Gastroesophageal sphincter (tissue), 4 donors: ENCODE measurements around the gene CAPRIN2. TPM values are rescaled to one million over a fixed set of nuclear protein-coding genes. Genes with fewer than 3 reads are reported as not detected.
A peak's percentile ranks its signal among the peaks of the same experiment; 100 is the strongest.

Experiments
- ATAC-seq: fragments of 150-250 bp; one replicate; pipeline ENCODE4 v1.9.1; 2016; ENCODE audit warnings: mild to moderate bottlenecking, moderate library complexity
- H3K27ac ChIP-seq, 4 donors: fragments of 200-600 bp; sonication (generic) in 3 of 4; 1 replicate in 3 of 4; 2 replicates in 1 of 4; pipeline ENCODE4 v1.5.1; 2016 to 2019
- H3K27me3 ChIP-seq: fragments of 200-600 bp; sonication (generic); one replicate; pipeline ENCODE4 v1.5.1; 2019
- H3K36me3 ChIP-seq, 2 donors: fragments of 200-600 bp; sonication (generic); one replicate each; pipeline ENCODE4 v1.5.1; 2019; ENCODE audit warnings: control low read depth in 1 of 2
- H3K4me1 ChIP-seq, 3 donors: fragments of 200-600 bp; sonication (generic); 1 replicate in 2 of 3; 2 replicates in 1 of 3; pipeline ENCODE4 v1.5.1; 2016 to 2019; ENCODE audit warnings: control low read depth in 2 of 3
- H3K4me3 ChIP-seq, 2 donors: fragments of 200-600 bp; sonication (generic); one replicate each; pipeline ENCODE4 v1.5.1; 2019; ENCODE audit warnings: mild to moderate bottlenecking in 1 of 2, moderate library complexity in 1 of 2
- H3K9me3 ChIP-seq, 3 donors: fragments of 200-600 bp; sonication (generic); one replicate each; pipeline ENCODE4 v1.5.1; 2017 to 2019; ENCODE audit warnings: control low read depth in 2 of 3
- EP300 ChIP-seq: sonication (generic); formaldehyde crosslinking; IDR thresholded peaks from one replicate; pipeline ENCODE4 v1.6.1; 2017; ENCODE audit warnings: antibody characterized with exemption, mild to moderate bottlenecking
- POLR2A ChIP-seq, 2 donors: fragments of 450-650 bp; IDR thresholded peaks; one replicate each; pipeline ENCODE4 v1.6.1; 2017; ENCODE audit warnings: antibody characterized with exemption in 2 of 2, mild to moderate bottlenecking in 2 of 2, moderate library complexity in 1 of 2
- POLR2AphosphoS5 ChIP-seq: sonication (generic); formaldehyde crosslinking; IDR thresholded peaks from one replicate; pipeline ENCODE4 v1.6.1; 2017; ENCODE audit warnings: antibody characterized with exemption
- WGBS, 2 donors: methylation state at CpG; one replicate each; pipeline ENCODE4 v1.1.5; 2018; ENCODE audit warnings: low coverage in 1 of 2; 5-methylcytosine and 5-hydroxymethylcytosine counted together
- total RNA-seq, 4 donors: library from RNA; depleted of rRNA; stranded (reverse); fragments of >200 nt; gene quantifications; one replicate each; pipeline ENCODE4 v1.1.0, GENCODE V29; 2016
- TF ChIP-seq, protein P1 (sequence below), 4 experiments: fragments of 200-600 bp in 2 of 4; fragments of 450-650 bp in 2 of 4; sonication (generic) in 1 of 4; IDR thresholded peaks; one replicate each; pipeline ENCODE4 v1.5.1; 2017 to 2019; ENCODE audit warnings: antibody characterized with exemption in 4 of 4, mild to moderate bottlenecking in 2 of 4, moderate library complexity in 2 of 4

Gene CAPRIN2
- total RNA-seq, 4 donors from 2014 or later, result 20.5 to 38.3 (median 27.8) TPM

DNA sequence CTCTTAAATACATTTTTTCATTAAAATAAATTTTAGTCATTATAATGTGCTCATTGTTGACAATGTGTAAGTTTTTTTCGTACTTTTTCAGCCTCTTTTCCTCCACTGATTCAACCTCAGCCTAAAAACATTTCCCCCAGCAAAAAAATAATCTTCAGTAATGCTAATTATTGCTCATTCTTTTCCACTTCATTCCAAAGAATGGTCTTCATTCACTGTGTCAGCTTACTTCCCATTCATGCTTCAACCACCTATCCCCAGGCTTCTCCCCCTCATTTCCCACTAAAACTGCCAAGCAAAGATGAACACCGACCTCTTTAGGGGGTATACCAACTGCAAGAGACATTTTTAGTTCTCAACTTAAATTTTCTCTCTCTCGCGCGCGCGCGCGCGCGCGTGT, 56.4 kb downstream of the CAPRIN2 start:
- Histone ChIP-seq H3K4me1 (peaks cover 4 to 23% (median 17%) of the 10 kb centered on the region in 3 donors), H3K27ac (no peak overlapping the region), H3K27me3 (no peaks in the 10 kb centered on the region), H3K36me3 (no peaks in the 10 kb centered on the region), H3K4me3 (no peak overlapping the region), H3K9me3 (no peaks in the 10 kb centered on the region)
- TF ChIP-seq EP300, result no peak
- TF ChIP-seq, protein P1, sequence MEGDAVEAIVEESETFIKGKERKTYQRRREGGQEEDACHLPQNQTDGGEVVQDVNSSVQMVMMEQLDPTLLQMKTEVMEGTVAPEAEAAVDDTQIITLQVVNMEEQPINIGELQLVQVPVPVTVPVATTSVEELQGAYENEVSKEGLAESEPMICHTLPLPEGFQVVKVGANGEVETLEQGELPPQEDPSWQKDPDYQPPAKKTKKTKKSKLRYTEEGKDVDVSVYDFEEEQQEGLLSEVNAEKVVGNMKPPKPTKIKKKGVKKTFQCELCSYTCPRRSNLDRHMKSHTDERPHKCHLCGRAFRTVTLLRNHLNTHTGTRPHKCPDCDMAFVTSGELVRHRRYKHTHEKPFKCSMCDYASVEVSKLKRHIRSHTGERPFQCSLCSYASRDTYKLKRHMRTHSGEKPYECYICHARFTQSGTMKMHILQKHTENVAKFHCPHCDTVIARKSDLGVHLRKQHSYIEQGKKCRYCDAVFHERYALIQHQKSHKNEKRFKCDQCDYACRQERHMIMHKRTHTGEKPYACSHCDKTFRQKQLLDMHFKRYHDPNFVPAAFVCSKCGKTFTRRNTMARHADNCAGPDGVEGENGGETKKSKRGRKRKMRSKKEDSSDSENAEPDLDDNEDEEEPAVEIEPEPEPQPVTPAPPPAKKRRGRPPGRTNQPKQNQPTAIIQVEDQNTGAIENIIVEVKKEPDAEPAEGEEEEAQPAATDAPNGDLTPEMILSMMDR (IDR thresholded peaks at IDR 0.05), result no peak
- TF ChIP-seq POLR2AphosphoS5, result no peak
- TF ChIP-seq POLR2A (IDR thresholded peaks at IDR 0.05), result no peak
- no peak for ATAC-seq
- 67 to 93% methylated on average over 1 to 12 of the region's 12 CpGs for WGBS, 2 donors

DNA sequence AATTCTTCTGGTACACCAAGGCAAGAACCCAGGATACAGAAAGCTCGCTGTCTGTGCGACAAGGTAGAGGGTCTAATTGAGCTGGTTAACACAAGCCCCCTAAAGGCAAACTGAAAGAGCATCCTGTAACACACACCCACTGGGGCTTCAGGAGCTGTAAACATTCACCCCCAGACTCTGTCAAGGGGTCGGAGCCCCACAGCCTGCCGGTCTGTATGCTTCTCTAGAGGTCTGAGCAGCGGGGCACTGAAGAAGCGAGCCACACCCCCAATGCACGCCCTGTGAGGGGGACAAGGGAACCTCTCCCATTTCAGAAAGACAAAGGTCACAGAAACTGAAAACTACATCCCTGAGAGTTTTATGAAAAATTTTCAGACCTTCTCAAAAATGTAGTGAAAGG, 57.8 kb downstream of the CAPRIN2 start:
- Histone ChIP-seq H3K27ac (no peak overlapping the region), H3K36me3 (no peaks in the 10 kb centered on the region), H3K9me3 (no peaks in the 10 kb centered on the region), H3K27me3 (no peaks in the 10 kb centered on the region), H3K4me3 (no peak overlapping the region), H3K4me1 (peaks cover 4 to 36% (median 22%) of the 10 kb centered on the region in 3 donors)
- ATAC-seq, result no peak
- 100% methylated on average over 1 to 2 of the region's 7 CpGs for WGBS, 2 donors
- TF ChIP-seq POLR2AphosphoS5, result no peak
- no peak for TF ChIP-seq EP300
- no peak for TF ChIP-seq POLR2A (IDR thresholded peaks at IDR 0.05)
- TF ChIP-seq, protein P1 (IDR thresholded peaks at IDR 0.05), result no peak

DNA sequence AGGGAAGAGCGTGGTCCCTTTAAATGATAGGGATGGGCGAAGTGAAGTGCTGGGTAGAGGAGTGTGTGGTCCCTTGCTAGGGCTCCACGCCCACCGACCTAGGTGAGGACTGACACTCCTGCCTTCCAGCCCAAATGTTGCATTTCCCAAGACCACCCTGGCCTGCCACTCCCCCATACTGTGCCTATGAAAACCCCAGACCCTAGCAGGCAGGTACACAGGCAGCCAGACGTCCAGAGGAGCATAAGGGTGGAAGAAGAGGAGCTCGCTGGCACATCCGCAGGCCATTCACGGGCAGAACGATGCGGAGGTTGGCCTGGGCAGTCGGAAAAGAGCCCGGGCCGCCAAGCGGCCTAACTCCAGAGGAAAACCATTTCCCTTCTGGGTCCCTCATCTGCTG, 58.3 kb downstream of the CAPRIN2 start:
- H3K4me3 ChIP-seq, result peak overlapping the region in 1 of 2 donors; percentile 72
- ATAC-seq, result no peak
- no peaks in the 10 kb centered on the region for H3K9me3 ChIP-seq
- H3K27ac ChIP-seq, result no peak overlapping the region
- WGBS, 2 donors, result 80 to 84% methylated on average over 4 to 11 of the region's 14 CpGs
- TF ChIP-seq EP300, result no peak
- no peak for TF ChIP-seq POLR2A (IDR thresholded peaks at IDR 0.05)
- H3K36me3 ChIP-seq, result no peaks in the 10 kb centered on the region
- peaks cover 4 to 40% (median 22%) of the 10 kb centered on the region in 3 donors for H3K4me1 ChIP-seq
- no peaks in the 10 kb centered on the region for H3K27me3 ChIP-seq

DNA sequence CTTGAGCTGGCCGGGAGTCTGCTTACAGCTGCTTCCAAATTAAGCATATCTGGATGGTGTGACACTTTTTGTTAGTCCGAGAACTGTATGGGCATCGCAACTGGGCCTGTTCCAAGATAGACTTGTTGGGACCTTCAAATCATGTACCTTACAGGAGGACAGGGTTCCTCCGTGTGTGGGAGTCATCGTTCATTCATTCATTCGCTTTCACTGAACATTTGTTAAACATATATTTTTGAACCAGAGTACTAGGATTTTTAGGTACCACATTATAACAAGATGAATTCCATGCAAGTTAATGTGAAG, 58.7 kb downstream of the CAPRIN2 start:
- no peak for ATAC-seq
- H3K9me3 ChIP-seq, result no peaks in the 10 kb centered on the region
- no peaks in the 10 kb centered on the region for H3K27me3 ChIP-seq
- WGBS, 2 donors, result 5% methylated on average over 5 of the region's 6 CpGs
- H3K27ac ChIP-seq, result peak overlapping the region; percentile 36 to 89 (median 82)
- peak overlapping the region; percentile 72 to 78 for H3K4me3 ChIP-seq
- H3K4me1 ChIP-seq, result peaks cover 4 to 44% (median 22%) of the 10 kb centered on the region in 3 donors
- no peak for TF ChIP-seq POLR2A (IDR thresholded peaks at IDR 0.05)
- TF ChIP-seq, protein P1 (IDR thresholded peaks at IDR 0.05), result no peak
- TF ChIP-seq EP300, result no peak
- no peak for TF ChIP-seq POLR2AphosphoS5
- H3K36me3 ChIP-seq, result no peaks in the 10 kb centered on the region

DNA sequence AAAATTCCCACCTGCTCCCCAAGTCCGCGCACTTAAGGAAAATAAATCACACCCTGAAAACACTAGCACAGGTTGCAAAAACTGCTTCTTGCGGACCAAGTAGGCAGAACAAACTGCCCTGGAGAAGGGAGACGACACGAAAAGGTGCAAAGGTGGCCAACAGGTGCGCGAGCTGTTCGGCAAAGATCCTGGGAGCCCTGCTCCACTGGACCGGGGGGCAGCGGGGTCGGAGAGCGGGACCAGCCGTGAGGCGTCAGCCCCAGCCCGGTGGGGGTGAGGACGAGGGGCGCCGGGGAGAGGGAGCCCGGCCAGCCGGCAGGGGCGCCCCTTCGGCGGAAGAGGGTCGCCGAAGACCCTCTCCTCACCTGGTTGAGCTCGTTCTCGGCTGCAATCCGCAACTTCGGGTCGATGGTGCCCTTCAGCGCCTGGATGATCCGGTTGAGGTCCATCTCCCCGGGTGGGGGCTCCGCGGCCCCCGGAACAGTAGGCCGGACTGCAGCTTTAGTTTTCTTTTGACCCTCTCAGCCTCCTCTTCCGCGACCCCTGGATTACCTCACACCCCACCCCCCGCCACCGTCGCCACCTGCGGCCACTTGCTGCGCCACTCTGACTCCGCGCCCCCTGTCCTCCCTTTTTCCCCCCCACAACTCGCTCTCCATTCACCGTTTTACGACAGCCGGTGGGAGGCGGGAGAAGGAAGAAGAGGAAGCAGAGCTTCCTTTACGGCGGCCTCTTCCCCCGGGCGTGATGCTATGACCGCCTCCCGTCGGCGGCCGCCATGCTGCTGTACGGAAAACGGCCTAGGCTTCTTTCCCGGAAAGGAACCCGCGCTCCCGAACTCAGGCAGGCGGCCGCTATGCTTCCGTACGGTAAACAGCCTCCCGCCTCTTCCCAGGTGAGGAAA, 59.3 kb downstream of the CAPRIN2 start, which contains the start of gene IPO8:
TSS of gene IPO8 (minus strand) at position 671 of the 904 bp plus-strand sequence. CDS start at position 449, 222 bp downstream.
- ATAC-seq, result peak; percentile 95
- H3K36me3 ChIP-seq, result no peaks in the 10 kb centered on the region
- H3K27me3 ChIP-seq, result no peaks in the 10 kb centered on the region
- H3K9me3 ChIP-seq, result no peaks in the 10 kb centered on the region
- 0 to 1% methylated on average over 7 to 32 of the region's 71 CpGs for WGBS, 2 donors
- H3K27ac ChIP-seq, result peak within 1 kb of the TSS; percentile 36 to 89 (median 82)
- H3K4me3 ChIP-seq, result peak within 1 kb of the TSS; percentile 72 to 78
- H3K4me1 ChIP-seq, result peaks cover 4 to 49% (median 22%) of the 10 kb centered on the region in 3 donors
- peak; percentile 67 for TF ChIP-seq POLR2AphosphoS5
- TF ChIP-seq EP300, result no peak
- TF ChIP-seq, protein P1 (IDR thresholded peaks at IDR 0.05), result peak in 2 of 4 experiments; percentile 30 to 33
- TF ChIP-seq POLR2A (IDR thresholded peaks at IDR 0.05), result no peak
